SK-N-MC (cell line): ENCODE measurements around the gene COL1A2.
A peak's percentile ranks its signal among the peaks of the same experiment; 100 is the strongest.

Experiments
- DNase-seq: peaks from one replicate; pipeline ENCODE4 v3.0.0-alpha.2; 2011; ENCODE audit warnings: low read depth, low spot score
- H3K27ac ChIP-seq: fragments of 200-600 bp; sonication (generic); 2 replicates; pipeline ENCODE4 v1.5.1; 2016; ENCODE audit warnings: mixed run types
- H3K36me3 ChIP-seq: fragments of 200-600 bp; sonication (generic); 2 replicates; pipeline ENCODE4 v1.6.1; 2017; ENCODE audit warnings: antibody characterized with exemption, low read length, mixed read lengths; ENCODE audit not compliant: insufficient read depth
- H3K4me3 ChIP-seq: fragments of 200-600 bp; sonication (generic); 2 replicates; pipeline ENCODE4 v1.5.1; 2016
- H3K9ac ChIP-seq: fragments of 200-600 bp; sonication (generic); 2 replicates; pipeline ENCODE4 v1.8.0; 2017; ENCODE audit warnings: mixed run types, mixed read lengths; ENCODE audit not compliant: insufficient read length
- H3K9me3 ChIP-seq: fragments of 200-600 bp; sonication (generic); 2 replicates; pipeline ENCODE4 v1.6.1; 2017; ENCODE audit warnings: low read depth, mild to moderate bottlenecking, antibody characterized with exemption, low read length, moderate library complexity, mixed read lengths
- EZH2 ChIP-seq: fragments of 200-600 bp; sonication (generic); IDR thresholded peaks from one replicate; pipeline ENCODE4 v1.6.1; 2017; ENCODE audit warnings: antibody characterized with exemption
- FOXP2 ChIP-seq: optimal IDR thresholded peaks from 2 replicates; pipeline ENCODE3; 2011; ENCODE audit warnings: mild to moderate bottlenecking, moderate library complexity; ENCODE audit not compliant: insufficient read depth; ENCODE audit errors: extremely low read length, control extremely low read depth
- POLR2AphosphoS5 ChIP-seq: IDR thresholded peaks from 2 replicates; pipeline ENCODE4 v1.6.1; 2012; ENCODE audit warnings: mild to moderate bottlenecking, low read depth, low read length, borderline replicate concordance

The COL1A2 gene

GRCh38 chr7:94357076-94357475, 37.6 kb upstream of the COL1A2 start:
- H3K9me3 ChIP-seq = no peaks in the 10 kb centered on the region; the same call in 1 of the 2 replicates
- no peaks in the 10 kb centered on the region for H3K36me3 ChIP-seq
- DNase-seq = no peak
- H3K4me3 ChIP-seq = no peak overlapping the region
- no peak overlapping the region for H3K27ac ChIP-seq
- H3K9ac ChIP-seq = no peak overlapping the region
- TF ChIP-seq FOXP2 = no peak
- TF ChIP-seq EZH2 = no peak
- TF ChIP-seq POLR2AphosphoS5 = no peak

DNA sequence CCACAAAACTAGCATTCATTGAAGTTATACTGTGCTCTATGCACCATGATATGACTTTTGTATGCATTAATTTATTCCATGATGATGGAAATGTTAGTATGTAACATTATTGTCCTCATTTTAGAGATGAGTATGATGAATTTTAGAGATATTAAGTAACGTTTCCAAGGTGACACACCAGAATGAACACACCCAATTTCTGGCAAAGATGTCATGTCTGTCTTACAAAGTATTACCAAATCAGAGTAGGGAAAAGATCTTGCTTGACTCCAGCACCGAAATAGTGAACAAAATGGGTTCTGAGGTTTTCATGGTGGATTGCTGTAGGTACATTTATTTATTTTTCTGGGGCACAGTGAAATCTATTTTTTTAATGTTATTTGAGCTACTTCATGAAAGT, 33.8 kb upstream of the COL1A2 start:
- Histone ChIP-seq H3K9ac (no peak overlapping the region), H3K27ac (no peak overlapping the region), H3K9me3 (no peaks in the 10 kb centered on the region; the same call in 1 of the 2 replicates), H3K4me3 (no peak overlapping the region), H3K36me3 (no peaks in the 10 kb centered on the region)
- no peak for DNase-seq
- TF ChIP-seq FOXP2 = no peak
- no peak for TF ChIP-seq EZH2
- TF ChIP-seq POLR2AphosphoS5 = no peak

DNA sequence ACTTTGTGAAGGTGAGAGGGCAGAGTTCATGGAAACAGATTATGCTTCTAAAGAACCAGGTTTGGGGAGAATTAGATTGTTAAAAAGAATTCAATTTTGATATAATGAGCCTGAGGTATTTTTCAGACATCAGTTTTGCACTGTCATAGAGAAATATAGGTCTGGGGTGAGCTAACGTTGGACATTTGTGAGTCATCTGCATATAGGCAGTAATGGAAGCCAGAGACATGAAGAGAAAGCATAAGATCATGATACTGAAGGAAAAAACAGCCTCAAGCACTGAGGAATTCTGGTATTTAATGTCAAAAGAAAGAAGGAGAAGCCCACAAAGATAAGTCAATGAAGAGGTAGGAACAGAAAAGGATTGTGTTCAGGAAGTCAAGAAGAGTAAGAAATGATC, 32.4 kb upstream of the COL1A2 start:
- Histone ChIP-seq H3K36me3 (no peaks in the 10 kb centered on the region), H3K9ac (no peak overlapping the region), H3K4me3 (no peak overlapping the region), H3K27ac (no peak overlapping the region), H3K9me3 (no peaks in the 10 kb centered on the region; the same call in 1 of the 2 replicates)
- no peak for TF ChIP-seq POLR2AphosphoS5
- no peak for DNase-seq

DNA sequence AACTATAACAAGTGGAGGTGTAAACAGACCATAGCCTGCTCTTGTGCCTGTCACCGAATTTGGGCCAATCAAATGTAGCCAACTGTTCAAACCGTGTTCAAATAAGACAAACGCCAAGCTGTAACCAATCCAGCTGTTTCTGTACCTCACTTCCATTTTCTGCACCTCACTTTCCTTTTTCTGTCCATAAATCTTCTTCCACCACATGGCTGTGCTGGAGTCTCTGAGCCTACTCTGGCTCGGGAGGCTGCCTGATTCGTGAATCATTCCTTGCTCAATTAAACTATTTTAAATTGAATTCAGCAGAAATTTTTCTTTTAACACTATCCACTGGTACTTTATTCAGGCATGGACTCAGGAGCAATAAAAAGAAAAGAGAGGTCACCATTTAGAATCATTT, 29.9 kb upstream of the COL1A2 start:
- Histone ChIP-seq H3K9me3 (no peaks in the 10 kb centered on the region; the same call in 1 of the 2 replicates), H3K36me3 (no peaks in the 10 kb centered on the region), H3K27ac (0 out of 2 replicates have a peak overlapping the region, but pooled peaks have one; percentile 26), H3K9ac (no peak overlapping the region), H3K4me3 (no peak overlapping the region)
- TF ChIP-seq FOXP2 = no peak
- TF ChIP-seq EZH2 = no peak
- TF ChIP-seq POLR2AphosphoS5 = no peak
- no peak for DNase-seq

DNA sequence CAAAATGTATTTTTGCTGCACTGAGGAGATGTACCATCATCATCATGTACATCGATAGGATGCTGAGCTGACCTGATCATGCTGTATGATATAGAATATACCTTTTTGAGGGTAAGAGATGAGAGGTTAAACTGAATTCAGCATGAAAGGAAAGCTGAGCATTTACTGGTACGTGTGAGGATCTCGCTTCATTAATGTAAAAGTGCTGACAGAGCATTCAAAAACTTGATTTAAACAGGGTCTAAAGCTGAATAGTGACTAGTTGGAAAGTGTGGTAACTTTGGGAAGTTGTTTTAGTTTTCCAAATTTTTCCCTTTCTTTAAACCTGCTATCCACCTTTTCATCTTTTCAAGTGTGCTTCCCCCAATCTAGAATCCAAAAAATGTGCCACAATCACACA, 28.5 kb upstream of the COL1A2 start:
- Histone ChIP-seq H3K27ac (peak overlapping the region; percentile 100), H3K4me3 (no peak overlapping the region), H3K9me3 (no peaks in the 10 kb centered on the region; the same call in 1 of the 2 replicates), H3K9ac (no peak overlapping the region), H3K36me3 (no peaks in the 10 kb centered on the region)
- no peak for TF ChIP-seq POLR2AphosphoS5
- TF ChIP-seq FOXP2 = no peak
- DNase-seq = no peak

GRCh38 chr7:94366832-94367231, 27.9 kb upstream of the COL1A2 start:
- Histone ChIP-seq H3K4me3 (no peak overlapping the region), H3K9me3 (no peaks in the 10 kb centered on the region; the same call in 1 of the 2 replicates), H3K36me3 (no peaks in the 10 kb centered on the region), H3K27ac (peak overlapping the region; percentile 100), H3K9ac (no peak overlapping the region)
- TF ChIP-seq EZH2 (no peak), POLR2AphosphoS5 (no peak), FOXP2 (no peak)
- no peak for DNase-seq

GRCh38 chr7:94367949-94368348, 26.7 kb upstream of the COL1A2 start:
- DNase-seq = no peak
- no peak for TF ChIP-seq FOXP2
- TF ChIP-seq EZH2 = no peak
- no peak for TF ChIP-seq POLR2AphosphoS5
- Histone ChIP-seq H3K9ac (peak overlapping the region; percentile 73), H3K27ac (peak overlapping the region; percentile 100), H3K4me3 (peak overlapping the region; percentile 75), H3K9me3 (no peaks in the 10 kb centered on the region; the same call in 1 of the 2 replicates), H3K36me3 (no peaks in the 10 kb centered on the region)

GRCh38 chr7:94368371-94368791, 26.3 kb upstream of the COL1A2 start:
- no peaks in the 10 kb centered on the region for H3K36me3 ChIP-seq
- H3K27ac ChIP-seq = peak overlapping the region; percentile 100
- H3K4me3 ChIP-seq = peak overlapping the region; percentile 75
- no peaks in the 10 kb centered on the region; the same call in 1 of the 2 replicates for H3K9me3 ChIP-seq
- TF ChIP-seq EZH2 (no peak), FOXP2 (peak; percentile 10), POLR2AphosphoS5 (peak; percentile 68)
- DNase-seq = peak; percentile 91
- H3K9ac ChIP-seq = peak overlapping the region; percentile 73

DNA sequence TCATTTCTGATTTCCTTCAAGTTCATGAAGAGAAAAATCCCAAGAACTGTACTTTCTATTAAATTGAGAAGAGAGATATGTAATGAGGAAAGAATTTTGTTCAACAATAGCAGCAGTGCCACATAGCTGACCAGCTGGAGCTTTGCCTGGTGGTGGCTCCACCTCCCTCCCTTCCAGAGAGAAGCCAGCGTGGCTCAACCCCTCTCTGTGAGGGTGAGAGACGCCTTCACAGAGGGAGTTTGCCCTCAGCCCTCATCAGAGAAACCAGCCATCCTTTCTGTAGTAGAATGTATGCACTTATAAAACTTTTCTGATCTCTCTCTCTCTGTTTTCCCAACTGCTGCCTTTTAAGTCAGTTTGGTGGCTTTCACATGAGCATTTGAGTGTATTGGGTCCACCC, 20.5 kb upstream of the COL1A2 start:
- Histone ChIP-seq H3K9ac (peak overlapping the region; percentile 73), H3K9me3 (no peaks in the 10 kb centered on the region), H3K27ac (peak overlapping the region; percentile 99), H3K36me3 (no peaks in the 10 kb centered on the region), H3K4me3 (peak overlapping the region; percentile 75)
- no peak for DNase-seq
- TF ChIP-seq FOXP2 (no peak), EZH2 (no peak), POLR2AphosphoS5 (peak; percentile 44; the same call in 1 of the 2 replicates)
